HepG2 (cell line): Measurements from ENCODE around the gene RREB1. TPM values are rescaled to one million over a fixed set of nuclear protein-coding genes. Genes with fewer than 3 reads are reported as not detected.

Experiments
- CSRNP1 ChIP-seq: sonication (generic); formaldehyde crosslinking; IDR thresholded peaks from 2 replicates; pipeline ENCODE4 v1.8.1; 2023; ENCODE audit warnings: mild to moderate bottlenecking, missing genetic modification reagents
- MXD3 ChIP-seq: IDR thresholded peaks from 2 replicates; pipeline ENCODE4 v1.6.1; 2016; ENCODE audit warnings: mild to moderate bottlenecking, missing biosample characterization, missing genetic modification reagents
- polyA plus RNA-seq, 8 experiments: library from polyadenylated mRNA; depleted of rRNA in 3 of 8; stranded (reverse) in 7 of 8; unstranded in 1 of 8; fragments of >200 nt; fragmentation: Illumina TruSeq in 4 of 8; extraction: Trizol in 4 of 8; gene quantifications; 2 replicates each; pipeline versions ENCODE4 v1.2.1 to v1.2.3, GENCODE V29; 2011 to 2016; ENCODE audit warnings: low read depth in 4 of 8, missing spikeins in 1 of 8, mixed read lengths in 1 of 8; ENCODE audit not compliant: insufficient read depth in 1 of 8
- total RNA-seq, 5 experiments: library from RNA; depleted of rRNA; stranded (reverse); fragments of >200 nt; fragmentation: Illumina TruSeq; extraction: Trizol; gene quantifications; 2 replicates each; pipeline ENCODE4 v1.2.3, GENCODE V29; 2016; ENCODE audit warnings: low read depth in 1 of 5
- TF ChIP-seq, protein P1 (sequence below): sonication (generic); formaldehyde crosslinking; IDR thresholded peaks from 2 replicates; pipeline ENCODE4 v1.4.0; 2020; ENCODE audit warnings: missing genetic modification reagents, mild to moderate bottlenecking, borderline replicate concordance

Gene RREB1
- total and polyA plus RNA-seq, 2 of the 13 experiments (the other 11 are each of a cell fraction or from before 2014, with no cell fraction given) = 6.1 to 23.2 TPM

GRCh38 chr6:7108964-7109836, 1.4 kb downstream of the RREB1 start (continued):
- TF ChIP-seq CSRNP1 (CRISPR knock-in tag) (no peak), MXD3 (CRISPR knock-in tag) (no peak)
- TF ChIP-seq, protein P1, sequence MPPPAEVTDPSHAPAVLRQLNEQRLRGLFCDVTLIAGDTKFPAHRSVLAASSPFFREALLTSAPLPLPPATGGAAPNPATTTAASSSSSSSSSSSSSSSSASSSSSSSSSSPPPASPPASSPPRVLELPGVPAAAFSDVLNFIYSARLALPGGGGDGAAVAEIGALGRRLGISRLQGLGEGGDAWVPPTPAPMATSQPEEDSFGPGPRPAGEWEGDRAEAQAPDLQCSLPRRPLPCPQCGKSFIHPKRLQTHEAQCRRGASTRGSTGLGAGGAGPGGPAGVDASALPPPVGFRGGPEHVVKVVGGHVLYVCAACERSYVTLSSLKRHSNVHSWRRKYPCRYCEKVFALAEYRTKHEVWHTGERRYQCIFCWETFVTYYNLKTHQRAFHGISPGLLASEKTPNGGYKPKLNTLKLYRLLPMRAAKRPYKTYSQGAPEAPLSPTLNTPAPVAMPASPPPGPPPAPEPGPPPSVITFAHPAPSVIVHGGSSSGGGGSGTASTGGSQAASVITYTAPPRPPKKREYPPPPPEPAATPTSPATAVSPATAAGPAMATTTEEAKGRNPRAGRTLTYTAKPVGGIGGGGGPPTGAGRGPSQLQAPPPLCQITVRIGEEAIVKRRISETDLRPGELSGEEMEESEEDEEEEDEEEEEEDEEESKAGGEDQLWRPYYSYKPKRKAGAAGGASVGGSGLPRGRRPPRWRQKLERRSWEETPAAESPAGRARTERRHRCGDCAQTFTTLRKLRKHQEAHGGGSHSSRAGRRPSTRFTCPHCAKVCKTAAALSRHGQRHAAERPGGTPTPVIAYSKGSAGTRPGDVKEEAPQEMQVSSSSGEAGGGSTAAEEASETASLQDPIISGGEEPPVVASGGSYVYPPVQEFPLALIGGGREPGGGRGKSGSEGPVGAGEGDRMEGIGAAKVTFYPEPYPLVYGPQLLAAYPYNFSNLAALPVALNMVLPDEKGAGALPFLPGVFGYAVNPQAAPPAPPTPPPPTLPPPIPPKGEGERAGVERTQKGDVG (CRISPR knock-in tag) = no peak
